ENCODE data around the gene F2RL2.

F2RL2 gene, protein sequence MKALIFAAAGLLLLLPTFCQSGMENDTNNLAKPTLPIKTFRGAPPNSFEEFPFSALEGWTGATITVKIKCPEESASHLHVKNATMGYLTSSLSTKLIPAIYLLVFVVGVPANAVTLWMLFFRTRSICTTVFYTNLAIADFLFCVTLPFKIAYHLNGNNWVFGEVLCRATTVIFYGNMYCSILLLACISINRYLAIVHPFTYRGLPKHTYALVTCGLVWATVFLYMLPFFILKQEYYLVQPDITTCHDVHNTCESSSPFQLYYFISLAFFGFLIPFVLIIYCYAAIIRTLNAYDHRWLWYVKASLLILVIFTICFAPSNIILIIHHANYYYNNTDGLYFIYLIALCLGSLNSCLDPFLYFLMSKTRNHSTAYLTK

DNA sequence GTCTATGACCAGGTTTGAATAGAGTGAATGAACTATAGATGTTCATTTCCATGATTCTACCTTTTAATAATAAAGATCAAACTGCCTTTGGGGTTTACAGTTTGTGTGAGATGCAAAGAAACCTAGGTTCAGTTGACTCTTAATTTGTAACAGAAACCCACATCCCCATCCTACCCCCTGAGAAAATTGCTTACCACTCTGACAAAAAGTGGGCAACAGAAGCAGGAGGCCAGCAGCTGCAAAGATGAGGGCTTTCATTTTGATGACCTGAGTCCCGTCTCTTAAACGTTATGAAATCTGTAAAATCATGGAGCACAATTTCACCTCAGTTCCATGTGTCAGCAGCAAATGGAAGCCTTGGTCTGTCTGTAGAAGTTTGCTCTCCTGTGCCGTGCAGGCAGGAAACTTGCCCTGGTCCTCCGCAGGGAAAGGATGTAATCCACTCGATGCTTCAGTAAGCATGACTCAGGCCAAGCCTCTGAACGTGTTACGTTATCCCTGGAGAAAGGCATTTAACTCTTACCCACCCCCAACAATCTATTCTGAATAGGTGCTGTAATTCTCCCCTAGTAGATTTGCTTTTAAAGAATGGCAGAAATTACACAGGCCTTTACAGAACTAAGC lies at the start of gene F2RL2:
F2RL2 (minus strand) TSS at position 431 of the 624 bp plus-strand sequence; CDS start at position 258, 173 bp downstream.
- no peak for DNase-seq

DNA sequence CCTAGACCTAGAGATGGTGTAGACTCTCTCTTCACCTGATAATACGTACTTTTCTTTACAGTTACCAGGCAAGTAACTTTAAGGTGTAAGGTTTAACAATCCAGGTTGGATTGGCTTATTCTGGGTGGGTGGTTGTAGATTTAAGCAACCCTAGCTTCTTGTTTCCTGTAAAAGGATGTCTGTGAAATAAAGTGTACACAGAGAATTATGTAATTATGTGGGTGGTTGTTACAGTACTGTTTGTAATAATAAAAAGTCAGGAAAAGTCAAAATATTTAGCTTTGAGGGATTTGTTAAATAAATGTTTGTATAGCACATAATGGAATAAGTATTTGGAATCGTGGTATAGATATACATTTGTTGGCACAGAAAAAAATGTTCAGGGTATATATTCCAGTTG lies 49.0 kb upstream of the F2RL2 start:
- DNase-seq, result no peak

DNA sequence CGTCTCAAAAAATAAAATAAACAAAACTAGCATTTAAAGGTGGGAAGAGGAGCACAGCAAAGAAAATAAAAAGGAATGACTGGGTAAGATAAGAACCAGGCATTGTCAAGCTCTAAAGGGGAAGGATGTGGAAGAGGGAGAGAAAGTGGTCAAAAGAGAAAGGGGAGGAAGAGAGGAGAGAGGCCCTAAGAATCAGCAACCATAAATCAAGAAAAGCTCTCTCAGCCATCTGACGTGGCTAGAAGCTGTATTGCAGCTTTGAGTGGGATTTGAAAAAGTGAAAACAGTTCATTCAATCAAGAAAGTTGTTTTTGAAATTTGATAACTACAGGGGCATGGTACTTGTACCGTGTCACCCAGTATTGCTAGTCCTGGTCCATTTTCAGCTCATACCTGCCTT lies 47.3 kb upstream of the F2RL2 start:
- DNase-seq, result no peak

DNA sequence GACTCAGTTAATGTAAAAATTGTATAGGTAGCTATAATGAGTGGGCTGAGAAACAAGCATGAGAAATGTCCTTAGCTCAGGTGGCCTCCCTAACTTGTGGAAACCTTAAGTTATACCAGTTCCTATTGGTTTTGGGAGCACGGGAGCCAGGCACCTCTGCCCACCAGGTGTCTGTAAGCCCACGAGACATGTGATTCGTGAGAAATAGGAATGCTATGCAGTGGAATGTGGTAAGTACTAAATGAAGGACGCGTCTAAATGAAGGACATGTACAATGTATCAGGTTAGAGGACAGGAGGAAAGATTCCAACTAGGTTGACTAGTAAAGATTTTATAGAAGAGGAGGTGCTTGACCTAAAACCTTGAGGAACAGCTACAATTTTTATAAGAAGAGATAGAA lies 46.0 kb upstream of the F2RL2 start:
- no peak for DNase-seq

DNA sequence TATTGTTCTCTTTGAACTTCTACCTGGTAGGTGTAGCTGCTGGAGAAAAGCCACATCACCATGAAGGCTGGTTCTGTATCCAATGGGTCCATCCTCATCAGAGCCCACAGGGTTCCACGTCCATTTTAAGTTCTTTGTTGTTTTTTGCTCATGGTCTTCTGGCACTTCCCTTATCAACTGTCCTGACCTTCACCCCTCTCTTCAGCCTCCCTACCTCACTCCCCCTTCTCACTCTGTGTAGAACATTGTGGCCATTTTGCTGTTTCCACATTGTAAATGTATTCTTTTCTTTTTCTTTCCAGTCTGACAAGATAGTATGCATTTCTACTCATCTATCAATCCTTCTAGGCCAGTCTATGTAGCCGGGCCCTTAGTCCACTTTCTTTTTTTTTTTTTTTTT lies 44.3 kb upstream of the F2RL2 start:
- DNase-seq, result no peak

DNA sequence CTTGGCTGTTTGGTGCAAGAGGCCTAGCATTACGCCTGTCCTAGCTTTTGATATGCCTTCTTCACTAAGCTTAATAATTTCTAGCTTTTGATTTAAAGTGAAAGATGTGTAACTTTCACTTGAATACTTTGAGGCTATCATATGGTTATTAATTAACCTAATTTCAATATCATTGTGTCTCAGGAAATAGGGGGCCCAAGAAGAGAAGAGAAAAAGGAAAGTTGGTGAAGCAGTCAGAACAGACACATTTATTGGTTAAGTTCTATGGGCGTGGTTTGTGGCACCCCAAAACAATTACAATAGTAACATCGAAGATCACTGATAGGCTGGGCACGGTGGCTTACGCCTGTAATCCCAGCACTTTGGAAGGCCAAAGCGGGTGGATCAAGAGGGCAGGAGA lies 40.9 kb upstream of the F2RL2 start:
- DNase-seq, result no peak

DNA sequence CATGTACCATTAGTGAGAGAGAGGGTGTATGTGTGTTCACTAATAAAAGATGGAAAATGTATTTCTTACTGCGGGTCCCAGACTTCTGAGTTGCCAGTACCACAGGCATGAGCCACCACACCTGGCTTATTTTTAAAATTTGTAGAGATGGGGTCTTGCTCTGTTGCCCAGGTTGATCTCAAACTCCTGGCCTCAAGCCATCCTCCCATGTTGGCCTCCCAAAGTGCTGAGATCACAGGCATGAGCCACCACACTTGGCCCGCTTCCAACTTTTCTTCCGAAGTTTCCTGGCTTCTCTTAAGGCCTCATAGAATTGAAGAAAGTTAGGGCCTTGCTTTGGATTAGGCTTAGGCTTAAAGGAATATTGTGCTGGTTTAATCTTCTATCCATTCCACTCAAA lies 40.4 kb upstream of the F2RL2 start:
- DNase-seq, result no peak

DNA sequence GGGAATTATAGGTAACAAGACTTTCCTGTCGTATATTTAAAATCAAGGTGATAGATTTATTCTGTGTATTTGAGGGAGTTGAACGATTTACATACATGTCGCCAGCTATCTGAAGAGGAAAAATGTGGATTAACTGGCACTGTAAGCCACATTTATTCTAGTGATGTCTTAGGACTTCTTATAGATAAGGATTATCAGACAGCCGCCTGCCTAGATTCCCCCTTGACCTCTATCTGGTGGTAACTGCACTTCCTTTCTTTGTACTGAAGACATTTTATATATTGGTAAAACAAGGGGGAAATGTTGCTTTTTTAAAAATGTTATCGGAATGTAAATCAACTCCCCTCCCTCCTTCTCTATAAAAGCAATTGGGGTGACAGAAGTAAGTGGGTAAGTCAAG lies 39.3 kb upstream of the F2RL2 start:
- no peak for DNase-seq

DNA sequence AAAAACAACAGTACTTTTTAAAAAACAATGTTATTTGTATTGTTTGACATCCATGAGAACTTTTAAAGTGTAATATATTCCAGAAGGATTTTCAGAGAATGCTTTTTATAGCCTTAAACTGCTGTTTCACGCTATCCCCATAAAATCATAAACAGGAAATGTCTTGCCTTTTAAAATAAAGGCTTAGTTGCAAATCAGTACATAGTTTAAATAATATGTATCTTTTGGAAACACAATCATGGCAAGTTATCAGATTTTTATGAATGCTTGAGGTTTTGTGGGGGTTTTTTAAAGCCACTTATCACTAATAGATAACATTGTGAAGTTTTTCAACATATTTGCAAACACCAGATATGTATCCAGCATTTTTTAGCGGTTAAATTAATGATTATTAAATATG lies 37.2 kb upstream of the F2RL2 start:
- no peak for DNase-seq

DNA sequence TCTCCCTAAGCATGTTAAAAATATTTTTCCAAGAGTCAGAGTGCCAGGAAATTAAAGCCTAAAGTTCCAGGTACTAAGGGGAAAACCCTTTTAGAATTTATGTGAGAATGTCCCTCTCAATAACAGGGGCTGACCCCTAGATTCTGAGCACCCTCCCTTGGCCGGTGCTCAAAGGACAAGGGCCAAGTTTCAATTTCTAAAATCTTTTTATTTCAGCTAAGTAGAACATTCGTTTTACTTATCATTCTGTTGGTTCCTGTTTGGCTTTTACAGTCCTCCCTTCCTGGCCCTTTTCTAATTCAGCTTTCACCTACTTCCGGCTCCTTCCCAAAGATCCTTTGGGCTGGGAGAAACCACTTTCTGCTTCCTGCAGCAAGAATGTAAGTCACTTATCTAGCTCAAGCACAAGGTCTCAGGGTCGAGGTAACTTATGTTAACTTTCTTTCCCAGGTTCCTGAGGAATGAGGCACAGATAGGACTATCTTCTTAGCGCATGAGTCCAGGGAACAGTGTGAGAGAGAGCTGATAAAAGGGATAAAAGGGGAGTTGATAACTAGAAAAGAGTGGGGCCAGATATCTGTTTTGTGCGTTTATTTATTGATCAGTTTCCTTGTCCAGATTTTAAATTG lies 34.6 kb upstream of the F2RL2 start:
- DNase-seq, result no peak

DNA sequence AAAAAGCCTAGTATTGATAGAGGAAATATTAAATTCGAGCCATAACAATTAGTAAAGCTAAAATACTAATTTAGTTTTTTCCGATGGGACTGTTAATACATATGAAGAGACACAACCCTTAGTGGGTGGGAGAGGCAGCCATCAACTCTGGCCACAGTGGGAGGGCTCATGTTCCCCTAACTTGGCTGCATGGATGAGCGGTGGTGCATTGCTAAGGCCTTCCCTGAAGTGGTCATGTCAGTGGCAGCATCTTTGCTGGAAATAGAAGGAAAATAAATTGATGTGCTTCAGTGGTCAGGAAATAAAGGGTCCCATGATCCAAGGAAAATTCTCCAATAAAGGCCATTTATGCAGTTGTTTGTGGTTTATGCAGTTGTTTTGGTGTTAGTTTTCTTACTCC lies 33.9 kb upstream of the F2RL2 start:
- no peak for DNase-seq

DNA sequence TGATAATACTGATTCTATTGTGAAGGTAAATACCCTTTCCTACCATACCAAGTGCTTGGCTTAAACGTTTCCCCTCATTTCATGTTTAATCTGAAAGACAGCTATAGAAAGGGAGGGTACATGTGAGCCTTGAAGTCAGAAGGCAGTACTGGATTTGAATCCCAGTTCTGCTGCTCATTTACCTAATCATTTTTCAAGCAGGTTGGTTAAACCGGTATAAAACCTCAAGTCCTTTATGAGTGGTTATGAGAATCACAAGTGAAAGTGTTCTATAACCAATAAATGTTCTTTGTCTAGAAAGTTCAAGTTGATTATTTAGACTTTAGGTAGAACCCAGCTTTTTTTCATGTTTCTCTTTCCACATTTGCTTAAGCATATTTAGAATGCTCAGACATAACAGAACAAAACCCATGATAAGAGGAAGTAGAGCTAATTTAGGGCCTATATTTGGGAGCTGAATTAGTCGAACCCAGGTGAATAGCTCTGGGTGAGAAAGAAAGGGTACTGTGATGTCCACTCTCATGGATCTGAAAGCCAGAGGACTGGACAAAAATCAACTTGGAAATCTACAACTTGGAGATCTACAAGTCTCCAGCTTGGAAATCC lies 29.7 kb upstream of the F2RL2 start:
- DNase-seq, result no peak

DNA sequence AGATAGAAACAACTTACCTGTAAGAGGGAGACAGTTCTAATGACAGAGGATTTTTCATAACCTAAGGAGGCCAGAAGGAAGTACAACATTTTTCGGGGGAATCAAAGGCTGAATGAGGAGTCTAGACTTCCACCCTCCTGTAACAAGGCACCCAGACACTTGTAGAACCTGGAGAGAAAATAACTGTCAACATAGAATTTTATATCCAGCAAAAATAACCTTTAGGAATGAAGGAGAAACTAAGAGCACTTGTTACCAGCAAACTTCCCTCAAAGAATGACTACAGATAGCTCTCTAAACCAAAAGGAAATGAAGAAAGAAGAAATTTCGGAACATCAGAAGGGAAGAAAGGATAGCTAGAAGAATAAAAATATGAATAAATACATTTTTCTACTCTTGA lies 25.9 kb upstream of the F2RL2 start:
- DNase-seq, result no peak

DNA sequence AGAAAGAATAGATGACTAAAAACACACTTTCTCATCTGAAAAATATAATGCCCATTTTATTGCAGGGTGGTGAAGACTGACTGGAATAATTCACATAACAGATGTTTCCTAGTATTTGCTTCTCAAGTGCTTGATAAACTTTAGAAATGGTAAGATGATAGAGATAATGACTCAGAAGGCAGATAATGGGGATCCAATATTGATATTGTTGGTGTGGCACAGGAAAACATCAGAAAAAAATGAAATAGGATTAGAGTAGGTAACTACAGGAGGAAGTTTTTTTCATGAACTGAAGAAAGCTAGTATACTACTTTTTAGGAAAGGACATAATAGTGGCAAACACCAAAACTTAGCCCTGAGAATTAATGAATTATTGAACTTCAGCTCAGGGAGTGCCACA lies 20.2 kb upstream of the F2RL2 start:
- DNase-seq, result no peak

DNA sequence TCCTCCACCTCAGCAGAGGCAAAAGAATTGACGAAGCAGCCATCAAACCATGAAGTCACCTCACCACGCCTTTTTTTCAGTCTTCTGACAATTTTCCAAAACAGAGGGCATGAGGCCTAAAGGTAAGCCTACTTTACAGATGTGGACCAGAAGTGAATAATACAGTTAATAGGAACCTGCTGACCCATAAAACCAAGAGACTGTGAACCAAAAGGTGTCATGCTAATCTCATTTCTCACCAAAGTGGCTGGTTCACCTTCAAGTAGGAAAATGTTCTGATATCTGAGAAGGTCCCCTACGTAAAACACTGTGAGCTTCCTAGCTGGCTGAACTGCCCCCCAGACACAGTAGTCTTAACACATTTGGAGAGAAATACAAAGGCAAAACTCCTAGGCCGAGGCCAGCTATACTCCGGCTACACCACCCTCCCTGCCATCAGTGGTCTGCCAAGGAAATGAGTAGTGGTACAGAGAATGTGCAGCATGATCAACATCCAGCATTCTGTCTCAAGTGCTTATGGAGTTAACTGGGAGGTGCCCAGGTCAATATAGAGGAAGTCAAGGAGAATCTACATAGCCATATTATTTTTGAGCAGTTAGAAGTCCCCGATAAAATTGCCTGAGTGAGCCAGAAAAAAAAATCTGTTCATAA lies 19.3 kb upstream of the F2RL2 start:
- DNase-seq, result no peak

DNA sequence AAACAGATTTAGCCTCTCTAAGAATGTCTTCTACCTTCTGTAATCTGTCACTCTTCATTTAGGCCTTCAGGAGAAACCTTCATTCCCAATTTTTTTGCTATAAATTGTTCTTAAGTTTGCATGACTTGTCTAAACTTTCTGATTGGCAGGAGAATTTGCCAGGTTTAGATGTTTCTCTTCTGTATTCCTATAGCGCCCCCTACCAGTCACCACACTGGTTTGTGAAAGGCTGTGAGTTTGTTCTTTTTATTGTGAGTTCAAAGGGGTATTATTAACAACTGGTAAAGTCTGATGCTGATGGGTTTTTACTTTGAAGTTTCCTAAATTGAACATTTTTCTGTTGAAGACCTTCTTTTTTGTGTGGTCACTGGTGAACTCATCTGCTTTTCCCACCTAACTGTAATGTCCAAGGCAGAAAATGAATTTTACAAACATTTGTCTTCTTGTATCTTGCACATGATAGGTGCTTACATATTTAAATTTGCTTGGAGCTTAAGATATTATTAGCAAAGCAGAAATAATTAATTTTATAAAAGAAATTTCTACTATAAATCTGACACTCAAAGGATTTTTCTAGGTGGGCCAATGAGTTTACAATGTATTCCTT lies 18.4 kb upstream of the F2RL2 start:
- DNase-seq, result peak in 12 of 56 donors; percentile 1 to 40 (median 7)

DNA sequence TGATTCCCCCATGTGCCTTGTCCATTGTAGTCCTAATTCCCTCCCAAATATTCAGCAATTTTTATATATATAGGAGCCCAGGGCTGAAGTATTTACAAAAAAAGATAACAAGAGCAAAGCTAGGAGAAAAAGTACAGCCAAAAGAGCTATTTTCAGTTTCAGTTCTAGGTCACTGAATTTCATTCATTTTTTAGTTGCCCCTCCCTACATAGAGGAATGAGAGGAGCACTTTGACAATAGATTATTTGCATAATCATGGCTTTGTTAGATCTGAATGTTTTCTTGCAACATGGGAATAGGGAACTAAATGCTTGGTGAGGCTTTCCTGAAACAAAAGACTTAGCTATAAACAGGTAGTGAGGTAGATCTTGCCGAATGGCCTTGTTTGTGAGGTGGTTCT lies 15.3 kb upstream of the F2RL2 start:
- no peak for DNase-seq

DNA sequence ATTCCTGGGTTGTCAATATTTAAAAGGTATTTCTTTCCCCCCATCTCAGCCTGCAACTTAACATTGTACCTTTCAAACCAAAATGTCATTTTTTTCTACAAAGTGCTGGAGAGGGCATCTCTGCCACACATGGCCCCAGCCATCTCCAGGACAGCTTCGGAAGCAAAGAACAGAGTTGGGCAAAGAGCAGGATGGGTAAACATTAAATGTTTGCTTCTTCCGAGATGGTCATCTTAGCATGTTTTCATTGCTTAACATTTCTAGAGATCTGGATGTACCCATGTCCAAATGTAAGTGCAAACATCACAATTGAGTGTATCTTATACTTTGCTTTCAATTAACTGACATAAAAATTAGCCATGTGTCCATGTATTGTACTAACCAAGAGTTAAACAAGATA lies 14.3 kb upstream of the F2RL2 start:
- no peak for DNase-seq

DNA sequence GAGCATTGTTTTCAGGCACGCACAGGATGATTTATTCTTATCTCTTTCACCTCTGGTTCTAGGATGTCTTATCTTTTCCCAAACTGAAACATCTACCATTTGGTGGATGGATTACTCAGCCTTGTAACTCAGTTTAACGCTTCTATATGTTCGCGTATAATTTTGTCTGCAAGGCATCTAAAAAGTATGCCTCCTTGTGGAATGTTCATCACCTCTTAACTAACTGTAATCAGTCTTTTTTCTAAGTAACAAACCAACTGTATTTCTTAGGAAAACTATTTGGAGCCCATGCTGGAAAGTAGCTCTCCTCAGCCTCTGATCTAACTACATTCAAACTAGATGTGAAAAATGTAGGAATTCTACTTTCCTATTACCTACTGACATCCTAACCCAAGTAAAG lies 11.5 kb upstream of the F2RL2 start:
- DNase-seq, result no peak

DNA sequence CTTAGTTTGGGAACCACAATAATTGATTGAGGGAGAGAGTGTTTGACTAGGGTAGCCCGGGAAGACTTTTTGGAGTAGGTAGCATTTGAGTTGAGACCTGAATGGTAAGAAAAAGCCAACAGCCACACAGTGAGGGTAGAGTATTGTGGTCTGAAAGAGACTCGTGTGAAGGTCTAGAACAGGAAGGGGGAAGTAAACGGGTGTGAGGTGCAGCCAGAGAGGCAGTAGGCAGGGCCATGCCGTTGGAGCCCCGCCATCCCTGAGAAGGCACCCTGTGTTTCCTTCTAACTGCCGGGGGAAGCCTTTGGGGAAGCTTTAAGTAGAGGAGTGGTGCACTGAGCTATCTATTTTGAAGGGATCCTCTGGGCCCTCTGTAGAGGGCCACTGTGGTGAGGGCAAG lies 3.5 kb upstream of the F2RL2 start:
- no peak for DNase-seq

DNA sequence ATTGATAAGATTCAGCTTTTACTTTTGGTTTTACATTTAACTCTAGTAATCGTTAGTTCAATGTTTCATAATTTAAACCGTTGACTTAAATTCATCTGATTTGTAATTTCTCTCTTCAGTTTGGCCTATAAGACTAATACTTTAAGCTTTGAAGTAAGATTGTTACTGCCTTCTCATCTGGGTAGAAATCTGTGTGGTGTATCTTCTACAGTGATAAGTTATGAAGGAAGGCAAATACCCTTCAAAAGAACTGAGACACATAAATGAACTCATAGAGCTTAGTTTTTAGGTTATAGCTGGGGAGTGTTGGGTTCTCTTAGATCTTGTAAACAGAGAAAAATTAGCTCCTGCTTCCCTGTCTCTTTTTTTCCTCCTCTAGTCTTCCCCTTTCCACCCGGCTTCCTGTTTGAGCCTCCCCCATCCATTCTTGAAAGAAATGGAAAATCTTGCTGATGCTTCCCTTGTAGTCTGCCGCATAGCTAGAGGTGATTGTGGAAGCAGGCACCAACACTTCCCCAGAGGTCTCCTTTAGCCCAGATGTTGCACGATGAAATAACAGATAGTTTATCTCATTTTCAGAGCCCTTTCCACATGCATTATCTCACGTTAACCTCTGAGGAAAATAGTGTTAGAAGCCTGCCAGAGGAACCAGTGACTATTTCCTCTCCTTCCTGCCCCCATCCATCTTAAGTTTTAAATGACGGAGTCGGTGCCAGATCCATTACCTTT lies 2.0 kb upstream of the F2RL2 start:
- DNase-seq, result no peak
